Breast epithelium (tissue), 3 donors: ENCODE measurements around the gene PTPRG.

ENCODE experiments used
- POLR2A ChIP-seq: fragments of 450-650 bp; IDR thresholded peaks from one replicate; pipeline ENCODE4 v1.6.1; 2016; ENCODE audit warnings: antibody characterized with exemption, mild to moderate bottlenecking, moderate library complexity
- TF ChIP-seq, protein P1 (sequence below), 3 donors: fragments of 450-650 bp; IDR thresholded peaks; one replicate each; pipeline ENCODE4 v1.5.1; 2016 to 2017; ENCODE audit warnings: antibody characterized with exemption in 3 of 3, mild to moderate bottlenecking in 3 of 3, moderate library complexity in 3 of 3

DNA sequence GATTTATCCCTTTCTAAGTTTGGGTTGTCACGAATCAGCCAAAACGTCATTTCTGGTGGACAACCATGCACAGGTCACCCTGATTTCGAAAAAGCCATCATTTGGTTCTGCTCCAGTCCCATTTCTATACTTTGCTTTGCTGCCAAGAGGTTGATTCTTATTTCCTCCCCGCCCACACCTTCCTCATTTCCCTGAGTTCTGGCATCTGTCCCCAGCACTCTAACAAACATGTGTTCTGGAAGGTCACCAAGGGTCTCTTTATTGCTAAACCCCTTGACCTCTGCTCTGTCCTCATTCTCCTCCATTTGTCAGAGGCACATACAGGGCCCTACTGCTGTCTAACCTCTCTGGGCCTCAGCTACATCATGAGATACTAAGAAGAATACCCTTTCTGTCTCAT, 36.4 kb upstream of the PTPRG start:
- TF ChIP-seq, protein P1, sequence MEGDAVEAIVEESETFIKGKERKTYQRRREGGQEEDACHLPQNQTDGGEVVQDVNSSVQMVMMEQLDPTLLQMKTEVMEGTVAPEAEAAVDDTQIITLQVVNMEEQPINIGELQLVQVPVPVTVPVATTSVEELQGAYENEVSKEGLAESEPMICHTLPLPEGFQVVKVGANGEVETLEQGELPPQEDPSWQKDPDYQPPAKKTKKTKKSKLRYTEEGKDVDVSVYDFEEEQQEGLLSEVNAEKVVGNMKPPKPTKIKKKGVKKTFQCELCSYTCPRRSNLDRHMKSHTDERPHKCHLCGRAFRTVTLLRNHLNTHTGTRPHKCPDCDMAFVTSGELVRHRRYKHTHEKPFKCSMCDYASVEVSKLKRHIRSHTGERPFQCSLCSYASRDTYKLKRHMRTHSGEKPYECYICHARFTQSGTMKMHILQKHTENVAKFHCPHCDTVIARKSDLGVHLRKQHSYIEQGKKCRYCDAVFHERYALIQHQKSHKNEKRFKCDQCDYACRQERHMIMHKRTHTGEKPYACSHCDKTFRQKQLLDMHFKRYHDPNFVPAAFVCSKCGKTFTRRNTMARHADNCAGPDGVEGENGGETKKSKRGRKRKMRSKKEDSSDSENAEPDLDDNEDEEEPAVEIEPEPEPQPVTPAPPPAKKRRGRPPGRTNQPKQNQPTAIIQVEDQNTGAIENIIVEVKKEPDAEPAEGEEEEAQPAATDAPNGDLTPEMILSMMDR (IDR thresholded peaks at IDR 0.05), result no peak
- TF ChIP-seq POLR2A, result no peak
